GM21423 (cell line): Measurements from ENCODE around the gene NTN5.
"Not testable (repeated sequence)": the region's sequence is repeated elsewhere in the genome, so short reads cannot be mapped to it uniquely, and the experiment has no call there.

Experiments used
- ATAC-seq: cut with Tn5 transposase; IDR thresholded peaks from one replicate; pipeline ENCODE4 v1.9.1; 2021; ENCODE audit warnings: mild to moderate bottlenecking, moderate library complexity; ENCODE audit not compliant: unreplicated experiment

Gene NTN5

DNA sequence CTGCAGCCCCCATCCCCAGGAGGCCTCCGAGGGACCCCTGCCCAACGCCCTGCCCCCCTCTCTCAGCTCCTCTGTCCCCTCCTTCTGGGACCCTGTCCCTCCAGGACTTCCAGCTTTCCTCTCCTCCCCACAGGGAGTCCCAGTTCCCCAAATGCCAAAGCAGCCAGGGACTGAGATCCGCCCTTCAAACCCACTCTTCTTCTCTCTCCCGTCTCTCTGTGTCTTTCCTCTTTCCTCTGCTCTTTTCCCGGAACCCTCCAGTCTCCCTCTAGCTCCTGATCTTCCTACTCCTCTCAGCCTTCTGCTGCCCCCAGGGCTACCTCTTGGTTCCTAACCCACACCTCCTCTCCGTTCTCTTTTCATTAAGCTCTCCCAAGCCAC, 27.2 kb downstream of the NTN5 start:
- ATAC-seq = no peak

DNA sequence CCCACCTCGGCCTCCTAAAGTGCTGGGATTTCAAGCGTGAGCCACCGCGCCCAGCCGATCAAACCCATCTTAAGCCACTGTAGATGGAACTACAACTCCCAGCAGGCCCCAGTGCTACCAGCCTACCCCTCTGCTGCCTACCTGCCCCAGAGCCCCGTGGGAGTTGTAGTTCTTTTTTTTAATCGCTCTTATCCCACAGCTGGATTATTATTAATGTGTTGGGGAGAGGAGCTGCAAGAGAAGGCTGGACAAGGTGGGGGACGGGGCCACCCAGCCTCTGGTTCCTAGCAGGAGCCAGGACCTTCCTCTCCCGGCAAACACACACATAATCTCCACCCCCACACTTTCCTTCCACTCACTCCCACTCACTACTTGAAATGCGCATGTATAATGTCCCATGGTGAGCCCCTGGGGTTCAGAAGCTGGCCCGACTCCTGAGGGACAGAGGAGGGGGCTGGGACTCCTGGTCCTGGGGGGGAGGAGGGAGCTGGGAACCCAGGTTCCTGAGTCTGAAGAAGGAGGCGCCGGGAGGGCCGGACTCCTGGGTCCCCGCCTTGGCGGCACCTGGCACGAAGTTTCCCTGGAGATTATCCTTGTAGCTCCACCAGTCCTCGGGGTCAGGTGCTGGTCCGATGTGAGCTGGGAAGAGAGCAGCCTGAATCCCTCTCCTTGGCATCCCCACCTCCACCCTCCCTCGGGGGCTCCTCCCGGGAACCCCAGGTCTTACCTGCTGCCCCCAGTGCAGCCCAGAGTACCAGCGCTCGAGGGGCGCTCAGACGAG, 27.8 kb downstream of the NTN5 start:
- ATAC-seq = peak; percentile 48

DNA sequence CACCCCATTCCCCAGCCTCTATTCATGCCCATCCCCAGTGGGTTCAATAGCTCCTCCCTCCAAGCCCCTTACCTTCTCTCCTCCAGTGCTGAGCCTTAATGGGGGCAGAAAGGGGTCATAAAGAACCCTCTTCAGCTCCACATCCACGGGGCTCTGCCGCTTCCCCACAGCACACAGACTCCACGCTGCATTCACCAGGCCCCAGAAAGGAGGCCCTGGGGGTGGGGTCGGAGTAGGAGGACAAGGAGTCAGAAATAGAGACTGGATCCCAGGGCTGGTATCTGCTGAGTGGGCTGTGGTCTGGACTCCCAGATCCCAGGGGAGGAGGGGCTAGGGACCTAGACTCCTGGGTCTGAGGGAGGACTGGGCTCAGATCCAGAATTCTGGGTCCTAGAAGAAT, 28.5 kb downstream of the NTN5 start:
- ATAC-seq = no peak

DNA sequence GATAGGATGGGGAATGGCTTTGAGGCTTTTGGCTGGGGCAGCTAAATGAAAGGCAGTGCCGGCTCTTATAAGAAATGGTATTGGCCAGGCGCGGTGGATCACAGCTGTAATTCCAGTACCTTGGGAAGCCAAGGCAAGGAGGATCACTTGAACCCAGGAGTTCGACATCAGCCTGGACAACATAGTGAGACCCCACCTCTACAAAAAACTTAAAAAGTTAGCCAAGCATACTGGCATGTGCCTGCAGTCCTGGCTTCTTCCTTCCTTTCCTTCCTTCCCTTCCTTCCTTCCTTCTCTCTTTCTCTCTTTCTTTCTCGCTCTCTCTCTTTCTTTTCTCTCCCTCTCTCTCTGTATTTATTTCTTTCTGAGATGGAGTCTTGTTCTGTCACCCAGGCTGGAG, 30.0 kb downstream of the NTN5 start:
- ATAC-seq = no peak

DNA sequence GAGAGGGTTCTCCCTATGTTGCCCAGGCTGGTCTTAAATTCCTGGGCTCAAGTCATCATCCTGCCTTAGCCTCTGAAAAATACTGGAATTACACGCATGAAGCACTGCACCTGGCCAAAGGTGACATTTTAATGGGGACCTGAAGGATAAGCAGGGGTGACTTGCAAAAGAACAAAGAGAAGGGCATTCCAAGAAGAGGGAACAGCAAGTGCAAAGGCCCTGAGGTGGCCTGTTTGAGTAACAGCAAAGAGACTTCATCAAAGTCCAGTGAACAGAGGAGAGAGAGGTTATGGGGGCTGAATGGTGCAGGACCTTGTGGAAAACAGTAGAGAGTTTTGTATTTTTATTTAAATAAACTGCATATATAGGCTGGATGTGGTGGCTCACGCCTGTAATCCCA, 31.0 kb downstream of the NTN5 start:
- ATAC-seq = no peak

DNA sequence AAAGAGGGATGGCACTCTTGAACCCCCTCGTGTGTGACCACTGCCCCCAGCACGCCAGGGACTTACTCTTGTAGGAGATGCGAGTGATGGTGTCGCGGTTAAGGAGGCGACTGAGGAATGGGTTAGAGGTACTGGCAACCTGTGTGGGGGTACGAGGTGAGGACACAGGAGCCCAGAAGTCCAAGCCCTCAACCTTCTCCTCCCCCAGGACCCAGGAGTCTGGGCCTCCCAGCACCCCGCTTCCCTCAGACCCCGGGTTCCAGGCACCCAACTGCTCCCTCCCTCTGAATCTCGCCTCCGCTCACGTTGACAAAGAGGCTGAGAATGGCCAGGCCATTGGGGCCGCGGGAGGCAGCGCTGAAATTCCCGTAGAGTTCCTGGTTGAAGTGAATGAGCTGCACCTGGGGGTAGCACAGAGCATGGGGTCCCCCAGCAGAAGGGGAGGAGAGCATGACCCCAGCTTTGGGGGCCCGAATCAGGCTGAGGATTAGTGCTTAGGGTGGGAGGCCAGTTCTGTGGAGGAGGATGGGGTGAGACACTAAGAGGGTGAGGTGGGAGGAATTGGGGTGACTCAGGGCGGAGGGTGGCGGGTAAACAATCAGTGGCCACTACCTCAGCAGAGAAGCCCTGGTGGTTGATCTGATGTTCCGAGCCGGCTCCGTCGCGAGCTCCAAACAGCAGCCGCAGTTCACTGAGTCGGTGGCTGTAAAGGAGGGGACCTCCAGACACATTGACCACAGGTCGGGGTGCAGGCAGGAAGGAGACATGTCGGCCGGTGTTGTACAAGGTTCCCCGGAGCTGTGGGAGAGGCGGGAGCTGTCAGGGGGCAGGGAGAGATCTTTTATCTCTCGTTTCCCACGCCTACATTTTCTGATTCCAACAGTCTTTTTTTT, 33.1 kb downstream of the NTN5 start:
- ATAC-seq = no peak

DNA sequence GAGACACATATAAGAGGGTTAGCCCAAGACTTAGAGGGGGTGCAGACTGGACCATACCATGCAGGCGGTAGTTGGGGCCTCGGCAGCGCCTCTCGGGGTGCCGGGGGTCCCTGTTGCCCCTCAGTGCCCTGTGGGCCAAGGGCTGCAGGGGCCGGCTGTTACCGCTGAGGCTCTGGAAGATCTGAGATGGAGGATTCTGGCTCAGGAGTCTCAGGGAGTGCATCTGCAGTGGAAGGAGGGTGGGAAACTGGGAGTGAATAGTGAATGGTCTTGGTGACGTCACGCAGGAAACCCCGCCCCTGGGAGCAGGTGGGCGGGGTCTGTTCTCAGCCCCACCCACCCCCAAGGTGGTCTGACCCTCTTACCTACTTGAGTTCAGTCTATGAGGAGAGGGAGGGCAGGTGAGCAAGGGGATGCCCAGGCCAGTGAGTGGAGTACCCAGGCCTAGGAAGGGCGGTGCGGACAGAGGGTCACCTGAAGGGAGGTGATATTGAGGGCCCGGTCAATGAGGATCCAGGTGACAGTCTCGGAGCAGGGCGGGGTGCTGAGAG, 33.9 kb downstream of the NTN5 start:
- ATAC-seq = no peak

DNA sequence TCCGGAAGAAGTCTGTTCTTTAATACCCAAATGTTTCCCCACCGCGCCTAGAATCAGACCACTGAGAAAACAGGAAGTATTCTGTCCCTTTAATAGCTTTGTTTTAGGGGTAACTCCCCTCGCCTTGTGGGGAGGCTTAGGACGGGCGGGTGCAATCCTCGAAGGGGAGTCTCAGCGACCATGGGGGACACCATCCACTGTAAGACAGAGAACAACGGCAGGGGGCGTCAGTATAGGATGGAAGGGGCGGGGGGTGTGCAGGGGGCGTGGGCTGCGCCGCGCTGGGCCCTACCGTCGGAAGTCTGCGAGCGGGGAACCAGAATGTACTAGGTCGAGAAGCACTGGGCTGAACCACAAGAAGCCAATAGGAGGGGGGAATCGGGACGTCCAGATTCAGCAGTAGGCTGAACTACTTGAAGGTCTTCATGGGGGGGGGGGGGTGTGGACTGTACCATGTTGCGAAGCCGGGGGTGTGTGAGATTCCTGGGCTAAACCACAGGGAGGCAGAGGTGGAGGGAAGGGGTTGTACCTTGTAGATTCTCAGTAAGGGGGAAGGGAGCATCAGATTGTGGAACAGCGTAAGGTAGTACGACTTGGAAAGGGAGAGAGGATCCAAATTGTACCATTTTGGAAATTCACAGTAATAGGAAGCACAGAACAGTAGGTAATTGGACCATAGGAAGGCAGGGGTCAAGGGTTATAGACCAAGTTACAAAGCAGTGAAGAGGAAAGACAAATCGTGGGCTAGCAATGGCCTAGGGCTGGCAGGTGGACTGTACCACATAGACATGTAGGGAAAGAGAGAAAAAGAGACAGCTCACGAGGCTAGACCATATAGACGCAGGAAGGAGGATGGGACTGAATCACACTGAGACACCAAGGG, 34.6 kb downstream of the NTN5 start:
- peak; percentile 10 for ATAC-seq

DNA sequence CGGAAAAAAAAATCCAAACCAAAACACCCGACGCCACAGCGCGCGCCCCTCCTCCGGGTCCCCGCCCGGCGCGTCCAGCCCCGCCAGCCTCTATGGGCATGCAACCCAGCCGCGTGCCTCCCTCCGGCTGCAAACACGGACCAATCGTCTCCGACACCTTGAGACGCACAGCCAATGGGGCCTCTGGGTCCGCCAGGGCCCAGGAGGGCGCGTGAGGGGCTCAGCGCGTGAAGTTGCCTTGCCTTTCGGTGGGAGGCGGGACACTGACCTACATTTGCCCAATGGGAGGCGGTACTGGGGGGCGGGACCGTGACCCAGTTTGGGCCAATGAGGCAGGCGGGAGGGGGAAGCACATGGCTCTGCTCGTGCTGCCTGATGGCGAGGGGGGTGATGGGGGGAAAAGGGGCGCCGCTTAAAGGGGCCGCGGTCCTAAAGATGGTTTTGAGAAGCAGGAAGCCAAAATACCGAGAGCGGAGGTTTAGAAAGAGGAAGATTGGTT, 35.3 kb downstream of the NTN5 start:
- ATAC-seq = peak; percentile 66

DNA sequence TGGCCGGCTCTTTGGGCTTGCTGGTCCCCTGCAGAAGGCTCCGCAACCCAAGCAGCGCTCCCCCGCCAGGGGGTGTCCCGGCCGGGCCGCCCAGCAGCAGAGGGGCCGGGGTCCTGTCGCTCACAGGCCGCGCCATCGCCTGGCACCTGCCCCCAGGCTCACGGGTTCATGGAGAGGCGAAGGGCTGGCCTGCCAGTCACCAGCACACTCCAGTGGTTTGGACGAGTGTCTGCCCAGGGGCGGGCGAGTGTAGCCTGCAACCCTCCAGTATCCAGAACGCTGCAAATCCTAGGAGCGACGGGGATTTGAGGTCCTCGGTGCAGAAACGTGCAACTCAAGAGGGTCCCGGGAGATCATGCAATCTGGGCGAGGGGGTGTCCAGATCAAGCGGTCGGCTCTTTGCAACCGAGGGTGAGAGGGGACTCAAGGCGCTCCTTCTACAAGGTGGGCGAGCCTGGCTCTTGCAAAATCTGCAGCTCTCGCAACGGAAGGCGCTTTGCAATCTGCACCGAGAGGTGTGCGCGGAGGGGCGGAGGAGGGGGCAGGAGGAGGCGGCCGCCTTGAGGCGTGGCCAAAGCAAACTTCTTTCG, 35.9 kb downstream of the NTN5 start, which contains the start of gene DBP:
Gene DBP (minus strand): TSS at position 521 of the 590 bp plus-strand sequence. CDS start 385 bp downstream, at position 136.
- ATAC-seq = no peak

DNA sequence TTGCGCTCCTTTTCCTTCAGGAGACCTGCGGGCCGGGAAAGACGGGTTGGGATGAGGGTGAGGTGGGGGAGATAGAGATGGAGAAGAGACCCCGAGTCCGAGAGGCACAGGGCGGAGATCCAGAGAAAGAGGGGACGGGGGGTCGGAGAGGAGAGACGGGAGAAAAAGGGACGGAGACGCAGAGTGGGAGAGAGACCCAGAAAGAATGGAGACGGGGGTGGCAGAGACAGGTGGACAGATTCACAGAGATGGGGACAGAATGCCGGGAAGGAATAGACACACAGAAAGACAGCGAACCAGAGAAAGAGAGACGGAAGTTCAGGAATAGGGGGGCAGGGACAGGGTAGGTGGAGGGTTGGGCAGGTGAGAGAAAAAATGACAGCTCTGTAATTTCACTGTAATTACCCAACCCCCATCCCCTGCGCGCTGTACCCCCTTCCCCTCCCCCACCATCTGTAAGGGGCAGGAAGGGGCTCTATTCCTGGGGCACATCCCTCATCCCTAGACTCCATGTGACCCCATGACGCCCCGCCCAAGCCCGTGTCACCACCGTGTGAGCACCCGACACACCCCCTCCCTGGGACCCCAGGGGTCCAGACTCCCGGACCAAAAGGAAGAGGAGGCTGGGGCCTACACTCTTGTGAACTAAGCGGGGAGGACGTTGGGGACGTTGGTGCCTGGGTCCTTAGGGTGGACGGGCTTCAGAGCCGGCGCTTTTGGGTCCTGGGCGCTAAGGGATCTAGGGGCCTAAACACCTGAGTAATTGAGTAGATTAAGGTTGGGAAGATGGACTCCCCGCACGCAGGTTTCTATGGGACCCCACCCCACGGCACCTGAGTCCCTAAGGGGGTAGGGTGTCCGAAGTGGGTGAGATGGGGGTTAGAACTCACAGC, 36.6 kb downstream of the NTN5 start:
- no peak for ATAC-seq

DNA sequence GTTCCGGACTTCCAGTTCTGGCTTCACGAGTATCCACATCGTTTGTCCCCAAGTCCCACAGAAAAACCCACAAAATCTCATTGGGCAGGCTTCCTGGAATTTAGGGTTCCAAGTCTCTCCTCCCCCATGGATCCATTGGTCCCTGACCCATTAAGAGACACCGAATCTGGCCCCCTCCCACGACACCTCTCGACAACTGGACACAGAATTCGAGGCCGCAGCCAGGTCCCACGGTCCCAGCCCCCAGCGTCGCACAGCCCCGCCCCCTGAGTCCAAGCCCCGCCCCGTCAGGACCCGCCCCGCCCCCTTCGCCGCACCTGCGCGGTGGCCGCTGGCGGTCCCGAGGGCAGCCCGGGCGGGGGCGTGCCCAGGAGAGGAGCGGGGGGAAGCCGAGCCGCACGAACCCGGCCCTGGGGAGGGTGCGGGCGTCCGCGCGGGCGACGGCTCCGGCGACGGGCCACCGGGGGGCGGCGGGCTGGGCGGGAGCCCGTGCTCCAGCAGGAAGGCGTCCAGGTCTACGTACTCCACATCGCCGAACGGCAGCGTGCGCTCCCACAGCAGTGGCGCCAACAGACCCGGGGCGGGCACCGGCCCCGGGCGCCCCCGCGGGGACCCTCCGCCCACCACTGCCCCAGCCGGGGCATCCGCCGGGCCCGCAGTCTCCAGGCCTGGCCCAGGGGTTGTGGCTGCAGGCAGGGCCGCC, 37.4 kb downstream of the NTN5 start:
- ATAC-seq = no peak

DNA sequence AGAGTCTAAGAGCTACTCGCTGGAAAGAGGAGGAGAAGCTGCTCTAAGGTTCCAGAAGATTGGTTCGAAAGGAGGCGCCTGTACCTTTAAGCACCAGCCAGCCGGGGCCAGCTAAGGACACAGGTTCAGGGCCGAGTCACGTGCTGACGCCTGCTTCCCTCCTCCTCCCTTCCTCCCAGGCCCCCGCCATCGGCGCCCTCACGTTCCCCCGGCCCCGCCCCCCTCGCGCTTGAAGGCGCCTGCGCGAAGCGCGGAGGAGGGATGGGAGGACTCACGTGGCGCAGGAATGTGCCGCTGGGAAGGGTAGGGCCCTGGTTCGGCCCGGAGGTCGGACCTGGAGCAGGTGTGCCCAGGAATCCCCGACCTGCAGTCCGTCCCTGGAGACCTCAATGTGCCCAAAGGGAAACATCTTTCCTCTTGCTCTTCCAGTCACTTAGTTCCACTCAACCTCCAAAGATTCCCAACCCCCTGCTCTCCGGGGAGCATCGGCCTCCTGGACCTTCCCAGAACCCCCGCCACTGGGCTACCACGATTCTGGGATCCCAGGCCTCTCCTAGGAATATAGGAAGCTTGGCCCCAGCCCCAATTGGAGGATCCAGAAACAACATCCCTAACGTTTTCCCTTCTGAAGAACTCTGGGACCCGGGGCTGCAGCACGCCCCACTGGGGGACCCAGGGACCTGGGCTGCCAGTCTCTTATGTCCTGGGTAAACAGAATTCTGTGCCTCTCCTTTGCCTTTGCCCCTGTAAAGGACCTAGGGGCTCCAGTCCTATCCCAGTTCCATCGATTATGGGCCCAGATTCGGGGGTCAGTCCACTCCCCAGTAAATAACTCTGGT, 38.2 kb downstream of the NTN5 start:
- ATAC-seq = peak; percentile 23

DNA sequence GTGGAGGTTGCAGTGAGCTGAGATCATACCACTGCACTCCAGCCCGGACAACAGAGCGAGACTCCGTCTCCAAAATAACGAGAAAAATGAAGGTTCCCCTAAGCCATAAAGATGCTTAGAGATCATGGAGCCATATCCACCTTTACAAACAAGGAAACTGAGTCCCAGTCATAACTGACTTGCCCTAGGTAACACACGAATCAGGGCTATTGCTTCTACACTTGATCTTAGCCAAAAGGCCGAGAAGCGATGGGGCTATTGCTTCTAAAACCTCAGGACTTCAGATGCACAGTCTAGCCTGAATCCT, 38.8 kb downstream of the NTN5 start:
- no peak for ATAC-seq

DNA sequence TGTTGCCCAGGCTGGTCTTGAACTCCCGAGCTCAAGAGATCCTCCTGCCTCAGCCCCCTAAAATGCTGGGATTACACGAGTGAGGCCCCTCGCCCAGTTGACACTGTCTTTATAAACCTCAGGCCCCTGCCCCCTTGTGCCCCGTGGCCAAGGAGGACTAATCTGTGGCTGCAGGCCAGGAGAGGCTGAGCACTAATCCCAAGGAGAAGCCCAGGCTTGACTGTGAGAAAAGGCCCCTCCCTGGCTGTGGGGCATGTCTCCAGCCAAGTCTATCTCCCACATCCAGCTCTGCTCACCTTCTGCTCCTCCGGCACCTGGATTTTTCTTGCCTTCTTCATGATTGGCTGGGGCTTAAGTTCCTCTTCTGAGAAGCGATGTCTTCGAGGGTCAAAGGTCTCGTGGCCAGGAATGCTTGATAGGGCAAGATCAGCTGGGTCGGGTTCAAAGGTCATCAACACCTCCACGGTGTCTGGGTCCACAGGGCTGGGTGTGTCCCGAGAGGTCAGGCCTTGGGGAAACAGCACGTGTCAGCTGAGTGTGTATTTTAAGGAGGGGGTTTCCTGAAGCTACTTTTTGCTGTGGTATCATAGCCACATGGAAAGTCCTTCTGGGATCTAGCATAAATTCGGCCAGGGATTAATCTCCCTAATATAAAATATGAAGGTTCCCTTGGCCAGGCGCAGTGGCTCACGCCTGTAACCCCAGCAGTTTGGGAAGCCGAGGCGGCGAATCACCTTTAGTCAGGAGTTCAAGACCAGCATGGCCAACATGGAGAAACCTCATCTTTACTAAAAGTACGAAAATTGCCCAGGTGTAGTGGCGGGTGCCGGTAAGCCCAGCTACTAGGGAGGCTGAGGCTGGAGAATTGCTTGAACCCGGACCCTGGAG, 39.4 kb downstream of the NTN5 start:
- no peak for ATAC-seq

DNA sequence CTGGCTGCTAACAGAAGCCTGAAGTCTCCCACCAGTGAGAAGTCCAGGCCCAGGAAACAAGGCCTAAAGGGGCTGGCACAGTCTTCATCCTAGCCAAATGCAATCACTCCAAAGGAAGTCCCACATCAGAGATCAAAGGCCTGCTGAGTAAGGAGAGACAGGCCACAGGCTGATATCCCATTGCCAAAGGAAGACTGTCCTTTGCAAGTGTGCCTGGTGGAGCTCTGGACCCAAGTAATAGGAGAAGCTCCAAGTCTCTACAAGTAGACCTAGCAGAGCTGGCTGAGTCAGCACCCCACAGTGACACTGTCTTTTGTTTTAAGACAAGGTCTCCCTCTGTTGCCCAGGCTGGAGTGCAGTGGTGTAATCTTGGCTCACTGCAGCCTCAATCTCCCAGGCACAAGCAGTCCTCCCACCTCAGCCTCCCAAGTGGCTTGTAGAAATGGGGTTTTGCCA, 40.1 kb downstream of the NTN5 start:
- no peak for ATAC-seq

DNA sequence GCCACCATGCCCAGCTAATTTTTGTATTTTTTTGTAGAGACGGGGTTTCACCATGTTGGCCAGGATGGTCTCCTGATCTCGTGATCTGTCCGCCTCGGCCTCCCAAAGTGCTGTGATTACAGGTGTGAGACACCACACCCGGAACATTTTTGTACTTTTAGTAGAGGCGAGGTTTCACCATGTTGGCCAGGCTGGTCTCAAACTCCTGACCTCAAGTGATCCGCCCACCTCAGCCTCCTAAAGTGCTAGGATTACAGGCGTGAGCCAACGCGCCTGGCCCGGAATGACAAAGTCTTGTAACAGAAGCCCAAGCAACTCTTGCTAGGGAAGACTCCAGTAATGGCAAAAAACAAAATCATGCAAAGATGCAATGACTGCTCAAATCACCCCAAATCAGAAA, 40.5 kb downstream of the NTN5 start:
- ATAC-seq = not testable (repeated sequence)
